ENCODE measurements around the gene MYO1D. TPM values are rescaled to one million over a fixed set of nuclear protein-coding genes. Genes with fewer than 3 reads are reported as not detected.

The MYO1D gene
- total RNA-seq, 4 donors from 2014 or later: 60.4 to 89.0 (median 82.5) TPM

DNA sequence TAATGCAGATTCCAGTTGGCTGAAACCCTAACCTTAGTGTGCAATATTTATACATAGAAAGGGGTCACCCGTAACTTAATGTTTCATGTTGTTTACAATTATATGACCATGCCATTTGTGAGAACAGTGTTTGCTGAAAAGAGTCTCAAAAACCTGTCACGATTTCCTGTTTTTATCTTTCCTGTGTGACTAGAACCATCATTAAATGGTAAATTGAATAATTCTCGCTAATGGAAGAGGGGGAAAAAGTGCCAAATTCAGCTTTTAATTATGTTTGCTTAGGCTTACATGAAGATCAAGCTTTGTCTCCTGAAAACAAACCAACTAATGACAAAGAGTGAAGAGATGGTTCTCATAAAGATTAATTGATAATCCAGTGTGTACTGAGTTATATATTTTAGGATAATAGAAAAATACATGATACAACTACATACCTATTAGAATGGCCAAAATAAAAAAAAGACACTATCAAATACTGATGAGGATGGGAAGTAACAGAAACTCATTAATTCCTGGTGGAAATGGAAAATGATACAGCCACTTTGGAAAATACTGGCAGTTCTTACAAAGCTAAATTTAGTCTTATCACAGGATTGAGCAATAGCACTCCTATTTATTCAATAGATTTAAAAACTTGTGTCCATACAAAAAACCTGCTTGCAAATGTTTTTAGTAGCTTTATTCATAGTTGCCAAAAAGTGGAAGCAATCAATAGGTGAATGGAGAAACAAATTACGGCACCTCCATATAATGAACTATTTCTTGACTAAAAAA is 248.5 kb downstream of the MYO1D start:
- 76 to 91% methylated on average over 4 of the region's 4 CpGs for WGBS, 2 donors
- intact Hi-C loops (cut with DNase I; ENCODE audit: low total_unique reads): no loop called here
- no peak for TF ChIP-seq POLR2A (IDR thresholded peaks at IDR 0.05)
- TF ChIP-seq, protein P1, sequence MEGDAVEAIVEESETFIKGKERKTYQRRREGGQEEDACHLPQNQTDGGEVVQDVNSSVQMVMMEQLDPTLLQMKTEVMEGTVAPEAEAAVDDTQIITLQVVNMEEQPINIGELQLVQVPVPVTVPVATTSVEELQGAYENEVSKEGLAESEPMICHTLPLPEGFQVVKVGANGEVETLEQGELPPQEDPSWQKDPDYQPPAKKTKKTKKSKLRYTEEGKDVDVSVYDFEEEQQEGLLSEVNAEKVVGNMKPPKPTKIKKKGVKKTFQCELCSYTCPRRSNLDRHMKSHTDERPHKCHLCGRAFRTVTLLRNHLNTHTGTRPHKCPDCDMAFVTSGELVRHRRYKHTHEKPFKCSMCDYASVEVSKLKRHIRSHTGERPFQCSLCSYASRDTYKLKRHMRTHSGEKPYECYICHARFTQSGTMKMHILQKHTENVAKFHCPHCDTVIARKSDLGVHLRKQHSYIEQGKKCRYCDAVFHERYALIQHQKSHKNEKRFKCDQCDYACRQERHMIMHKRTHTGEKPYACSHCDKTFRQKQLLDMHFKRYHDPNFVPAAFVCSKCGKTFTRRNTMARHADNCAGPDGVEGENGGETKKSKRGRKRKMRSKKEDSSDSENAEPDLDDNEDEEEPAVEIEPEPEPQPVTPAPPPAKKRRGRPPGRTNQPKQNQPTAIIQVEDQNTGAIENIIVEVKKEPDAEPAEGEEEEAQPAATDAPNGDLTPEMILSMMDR (IDR thresholded peaks at IDR 0.05): no peak
- no peak for DNase-seq (ENCODE audit: low spot score in 2 of 2)
- no peak overlapping the region for H3K4me3 ChIP-seq (ENCODE audit: low read depth, poor library complexity, severe bottlenecking)

DNA sequence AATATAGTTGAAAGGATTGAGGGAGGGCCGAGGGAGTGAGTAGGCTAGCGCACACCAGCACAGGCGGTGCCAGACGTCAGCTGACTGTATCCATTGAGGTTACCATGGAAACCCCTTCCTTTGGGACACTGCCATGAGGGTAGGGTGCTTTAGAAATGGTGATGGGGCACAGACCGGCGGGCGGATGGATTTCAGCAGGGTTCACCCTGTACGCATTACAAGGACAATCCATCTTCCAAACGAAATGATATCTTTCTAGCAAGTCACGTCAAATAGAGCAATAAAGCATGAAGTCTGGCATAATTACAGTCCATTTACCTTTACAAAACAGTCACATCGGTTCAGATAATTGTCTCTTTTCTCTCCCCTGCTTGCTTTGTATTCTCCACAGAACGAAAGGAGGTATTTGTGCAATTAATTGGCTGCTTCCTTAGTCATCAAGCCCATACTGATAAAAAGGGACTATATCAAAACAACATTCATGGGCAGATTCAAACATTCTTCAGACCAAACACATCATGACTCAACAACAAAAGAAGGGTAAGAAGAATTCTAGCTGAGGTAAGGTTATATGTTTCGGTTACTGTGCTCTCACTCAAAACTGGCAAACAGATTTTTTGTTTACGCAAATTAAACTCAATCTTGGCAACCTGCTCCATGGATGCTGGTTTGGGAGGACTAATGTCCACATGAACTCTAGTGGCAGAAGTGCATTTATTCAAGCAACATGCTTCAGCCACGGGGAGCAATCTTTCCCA is 249.5 kb downstream of the MYO1D start:
- 87 to 89% methylated on average over 15 of the region's 15 CpGs for WGBS, 2 donors
- DNase-seq (ENCODE audit: low spot score in 2 of 2): no peak
- no peak overlapping the region for H3K4me3 ChIP-seq (ENCODE audit: low read depth, poor library complexity, severe bottlenecking)
- intact Hi-C loops (cut with DNase I; ENCODE audit: low total_unique reads): no loop called here
- no peak for TF ChIP-seq POLR2A (IDR thresholded peaks at IDR 0.05)
- TF ChIP-seq, protein P1 (IDR thresholded peaks at IDR 0.05): no peak

DNA sequence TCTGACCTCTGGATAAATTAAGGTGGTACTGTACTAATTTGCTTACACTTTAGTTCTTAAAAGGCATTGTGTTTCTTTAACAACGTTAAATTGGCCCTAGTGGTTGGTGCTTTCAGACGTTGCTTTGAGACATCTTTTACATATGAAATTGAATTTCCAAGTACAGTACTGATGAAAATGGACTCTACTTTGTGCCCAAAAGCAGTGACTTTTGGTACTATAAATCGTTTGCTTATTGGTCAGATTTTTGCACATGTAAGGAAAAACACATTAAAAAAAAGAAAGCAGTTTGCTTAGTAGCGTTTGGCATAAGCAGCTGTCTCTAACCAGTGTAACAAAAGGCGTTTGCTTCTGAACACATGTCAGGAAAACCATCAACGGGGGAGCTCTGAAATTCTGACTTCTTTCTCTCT is 250.5 kb downstream of the MYO1D start:
- 44 to 47% methylated on average over 6 of the region's 6 CpGs for WGBS, 2 donors

DNA sequence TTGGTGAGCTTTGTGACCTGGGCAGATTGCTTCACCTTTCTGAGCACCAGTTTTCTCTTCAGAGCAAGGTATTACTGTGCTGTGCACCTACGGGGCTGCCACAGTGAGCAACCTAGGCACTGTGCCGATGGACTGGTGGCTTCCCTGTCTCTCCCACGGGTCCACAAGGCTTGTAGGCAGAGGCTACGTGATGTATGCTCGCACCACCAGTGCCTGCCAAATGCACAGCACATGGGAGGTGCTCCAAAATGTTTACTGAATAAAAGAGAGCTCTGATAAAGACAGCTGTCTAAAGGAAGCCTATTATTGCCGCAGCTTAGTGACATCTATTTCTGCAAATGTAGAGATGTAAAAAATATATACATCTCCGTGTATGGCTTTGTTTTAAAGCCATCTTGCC is 251.0 kb downstream of the MYO1D start:
- TF ChIP-seq POLR2A (IDR thresholded peaks at IDR 0.05): no peak
- TF ChIP-seq, protein P1 (IDR thresholded peaks at IDR 0.05): no peak
- no peak overlapping the region for H3K4me3 ChIP-seq (ENCODE audit: low read depth, poor library complexity, severe bottlenecking)
- intact Hi-C loops (cut with DNase I; ENCODE audit: low total_unique reads): no loop called here
- DNase-seq (ENCODE audit: low spot score in 2 of 2): no peak
- WGBS, 2 donors: 73 to 80% methylated on average over 7 of the region's 7 CpGs

More for the DNA sequence above, 250.5 kb downstream of the MYO1D start:
- intact Hi-C loops (cut with DNase I; ENCODE audit: low total_unique reads): no loop called here
- DNase-seq (ENCODE audit: low spot score in 2 of 2): no peak
- no peak for TF ChIP-seq POLR2A (IDR thresholded peaks at IDR 0.05)
- TF ChIP-seq, protein P1 (IDR thresholded peaks at IDR 0.05): no peak
- H3K4me3 ChIP-seq (ENCODE audit: low read depth, poor library complexity, severe bottlenecking): no peak overlapping the region

DNA sequence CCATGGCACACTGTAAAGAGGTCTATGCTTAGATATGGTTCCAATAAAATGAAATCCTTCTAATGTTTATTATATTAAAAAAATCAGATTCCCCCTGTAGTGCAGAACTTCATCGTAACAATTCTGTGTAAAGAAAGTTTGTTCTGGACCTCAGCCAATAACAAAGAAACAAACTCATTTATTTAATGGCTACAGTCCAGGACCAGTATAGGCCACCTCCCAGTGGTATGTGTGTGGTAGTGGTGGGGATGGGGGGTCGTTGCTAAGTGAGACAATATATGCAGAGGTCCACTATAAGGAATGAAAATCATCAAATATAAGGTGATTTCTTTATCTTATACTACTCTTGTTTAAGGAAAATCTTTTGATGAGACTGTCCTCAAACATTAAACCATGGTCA is 253.7 kb downstream of the MYO1D start:
- intact Hi-C loops (cut with DNase I; ENCODE audit: low total_unique reads): no loop called here
- H3K4me3 ChIP-seq (ENCODE audit: low read depth, poor library complexity, severe bottlenecking): no peak overlapping the region
- DNase-seq (ENCODE audit: low spot score in 2 of 2): no peak
- TF ChIP-seq, protein P1 (IDR thresholded peaks at IDR 0.05): no peak
- no peak for TF ChIP-seq POLR2A (IDR thresholded peaks at IDR 0.05)
- 74 to 76% methylated on average over 2 of the region's 2 CpGs for WGBS, 2 donors
